NCI-H446 treated with DMSO at 0.1 percent for 48 hours (cell line): Measurements from ENCODE around the gene HNRNPH3.
"Not testable (repeated sequence)": the region's sequence is repeated elsewhere in the genome, so short reads cannot be mapped to it uniquely, and the experiment has no call there.

Source experiments
- DNase-seq: peaks from one replicate; lab custom pipeline; 2025; lab: John Stamatoyannopoulos, UW

Gene HNRNPH3, protein sequence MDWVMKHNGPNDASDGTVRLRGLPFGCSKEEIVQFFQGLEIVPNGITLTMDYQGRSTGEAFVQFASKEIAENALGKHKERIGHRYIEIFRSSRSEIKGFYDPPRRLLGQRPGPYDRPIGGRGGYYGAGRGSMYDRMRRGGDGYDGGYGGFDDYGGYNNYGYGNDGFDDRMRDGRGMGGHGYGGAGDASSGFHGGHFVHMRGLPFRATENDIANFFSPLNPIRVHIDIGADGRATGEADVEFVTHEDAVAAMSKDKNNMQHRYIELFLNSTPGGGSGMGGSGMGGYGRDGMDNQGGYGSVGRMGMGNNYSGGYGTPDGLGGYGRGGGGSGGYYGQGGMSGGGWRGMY

DNA sequence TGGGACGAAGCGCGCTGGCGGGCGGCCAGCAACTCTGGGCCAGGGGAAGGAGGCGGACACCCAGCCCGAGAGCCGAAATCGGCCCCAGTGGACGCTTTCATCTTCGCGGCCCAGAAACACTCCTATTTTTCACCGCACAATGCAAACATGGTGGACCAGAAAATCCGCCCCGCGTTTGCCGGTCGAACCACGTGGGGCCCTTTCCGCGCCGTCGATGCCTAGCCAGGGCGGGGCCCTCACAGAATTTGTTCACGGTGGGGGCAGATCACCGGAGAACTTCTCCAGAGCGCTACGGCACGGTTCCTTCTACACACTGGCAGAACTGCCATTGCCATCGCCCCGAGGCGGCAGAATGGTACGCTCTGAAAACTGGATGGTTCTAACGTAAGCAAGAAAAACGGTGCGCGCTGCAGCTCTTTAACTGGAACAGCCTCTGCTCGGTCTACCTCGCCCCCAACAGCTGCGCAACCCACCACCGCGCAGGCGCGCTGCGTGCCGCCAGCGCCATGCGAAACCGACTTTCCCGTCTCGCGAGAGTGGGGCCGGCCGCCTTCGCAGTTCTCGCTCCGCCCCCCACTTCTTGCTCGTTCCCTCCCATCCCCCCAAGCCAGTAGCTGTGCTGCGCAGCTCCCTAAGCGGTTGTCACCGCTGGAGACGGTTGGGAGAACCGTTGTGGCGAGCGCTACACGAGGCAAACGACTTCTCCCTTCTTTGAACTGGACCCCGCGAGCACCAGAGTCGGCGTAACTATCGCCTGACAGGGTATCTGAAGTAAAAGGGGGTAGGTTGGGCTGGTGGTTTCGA is at the start of gene HNRNPH3:
Gene HNRNPH3, plus strand, starts transcription at position 610 of the 804 bp plus-strand sequence. CDS start 5,158 bp downstream, outside the sequence.
- DNase-seq = peak; percentile 85

DNA sequence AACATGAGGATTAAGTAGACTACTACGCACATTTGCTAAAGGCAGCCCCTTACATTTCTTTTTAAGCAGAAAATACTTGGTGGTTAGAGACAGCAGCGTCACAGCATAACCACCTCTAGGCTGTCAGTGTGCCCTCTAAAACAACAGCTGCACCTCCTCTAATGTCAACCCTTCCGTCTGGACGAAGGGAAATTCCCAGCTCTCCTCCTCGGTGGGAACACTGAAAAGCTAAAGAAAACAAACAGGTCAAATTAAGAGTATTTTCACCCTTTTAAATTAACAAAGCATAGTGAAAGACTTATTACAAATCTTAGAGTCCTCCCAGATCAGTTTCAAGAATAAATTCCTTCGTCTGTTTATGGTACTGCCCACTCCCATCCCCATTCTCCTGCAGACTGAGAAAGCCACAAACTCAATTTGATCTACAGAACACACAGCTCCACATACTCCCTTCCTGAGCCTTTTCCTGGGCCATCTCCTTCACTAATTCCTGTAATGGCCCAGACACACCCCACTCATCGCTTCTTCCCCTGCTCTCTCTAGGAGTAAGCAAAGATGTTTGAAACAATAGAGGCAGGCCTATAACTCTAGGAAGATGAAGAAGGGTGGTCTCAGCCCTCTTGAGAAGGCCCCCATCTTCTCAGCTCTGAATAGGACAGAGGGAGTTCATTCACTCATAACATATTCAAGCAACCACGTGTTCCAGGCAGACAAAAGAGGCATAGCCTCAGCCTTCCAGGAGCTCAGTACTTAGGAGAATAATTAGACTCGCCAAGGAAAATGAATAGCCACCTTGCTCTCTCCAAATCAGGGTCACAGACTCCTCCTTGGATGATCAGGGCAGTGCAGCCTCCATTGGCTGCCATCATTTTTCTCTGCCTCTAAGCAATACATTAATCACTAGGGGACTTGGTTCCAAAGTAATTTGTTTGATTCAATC is 47.5 kb upstream of the HNRNPH3 start:
- no peak for DNase-seq

DNA sequence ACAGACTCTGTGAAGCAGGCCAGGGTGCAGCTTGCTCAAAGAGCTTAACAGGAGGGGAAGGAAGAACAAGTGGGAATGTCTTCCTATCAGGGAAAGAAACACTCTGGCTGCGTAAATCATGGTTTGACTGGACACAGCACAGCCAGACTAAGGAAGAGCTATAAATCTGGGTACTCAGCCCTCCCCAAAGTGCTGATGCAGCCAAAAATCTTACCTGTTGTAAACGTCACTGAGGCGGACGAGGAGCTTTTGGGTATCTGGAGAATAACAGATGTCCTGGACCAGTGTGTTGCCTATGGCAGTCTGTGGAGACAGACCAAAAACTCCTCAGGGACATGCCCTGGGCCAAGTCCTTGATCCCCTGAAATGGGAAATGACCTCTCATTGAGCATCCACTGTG is 43.1 kb upstream of the HNRNPH3 start:
- DNase-seq = no peak

DNA sequence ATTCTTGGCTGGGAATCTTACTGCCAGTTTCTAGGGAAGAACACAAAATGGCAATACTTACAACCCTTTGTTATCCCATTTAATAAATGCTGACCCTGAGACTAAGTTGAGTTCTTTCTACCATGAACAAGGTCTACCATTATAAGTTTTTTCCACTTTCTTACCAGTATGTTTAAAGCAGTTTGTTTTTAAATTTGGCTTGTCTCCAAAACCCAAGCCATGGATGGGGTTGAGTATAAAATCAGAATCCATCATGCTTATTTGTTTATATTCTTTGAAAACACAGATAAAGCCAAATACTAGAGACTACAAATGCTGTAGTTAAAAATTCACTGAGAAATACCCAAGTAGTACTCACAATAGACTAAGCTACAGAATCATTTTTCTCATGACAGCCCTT is 41.1 kb upstream of the HNRNPH3 start:
- DNase-seq = no peak

DNA sequence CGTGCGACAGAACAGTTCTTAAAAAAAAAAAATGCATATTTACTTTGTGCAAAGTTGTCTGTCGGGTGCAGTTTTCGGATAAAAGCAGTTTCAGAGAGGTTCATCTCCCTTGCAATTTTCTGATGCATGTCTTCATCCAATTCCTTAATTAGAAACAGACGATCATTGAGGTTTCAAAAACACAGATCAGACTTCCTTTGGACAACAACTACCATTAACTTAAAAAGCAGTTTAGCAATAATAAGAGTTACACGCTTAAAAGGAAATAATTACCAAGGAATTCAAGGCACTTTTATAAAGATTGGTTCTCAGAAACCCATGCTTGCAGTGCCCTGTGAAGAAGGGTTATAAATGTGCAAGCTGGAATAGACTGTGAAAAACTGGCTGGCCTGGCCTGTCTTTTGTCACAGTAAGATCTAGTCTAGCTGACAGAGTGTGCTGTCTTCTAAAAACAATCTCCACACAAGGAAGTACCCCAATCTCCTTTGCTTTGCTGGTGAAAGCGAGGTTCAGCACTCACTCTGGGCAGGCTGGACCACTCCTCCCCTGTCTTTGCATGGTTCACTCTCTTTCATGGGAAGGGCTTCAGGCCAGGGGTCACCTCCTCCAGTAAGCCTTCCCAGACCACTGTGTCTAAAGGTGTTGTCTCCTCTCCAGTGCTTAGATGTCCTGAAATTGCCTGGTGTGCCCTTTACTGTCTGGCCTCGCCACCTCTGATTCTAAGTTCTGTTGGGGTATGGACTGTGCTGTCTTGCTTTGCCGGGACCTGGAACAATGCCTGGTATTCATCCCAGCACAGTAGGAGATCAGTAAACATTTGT is 34.8 kb upstream of the HNRNPH3 start:
- DNase-seq = no peak

DNA sequence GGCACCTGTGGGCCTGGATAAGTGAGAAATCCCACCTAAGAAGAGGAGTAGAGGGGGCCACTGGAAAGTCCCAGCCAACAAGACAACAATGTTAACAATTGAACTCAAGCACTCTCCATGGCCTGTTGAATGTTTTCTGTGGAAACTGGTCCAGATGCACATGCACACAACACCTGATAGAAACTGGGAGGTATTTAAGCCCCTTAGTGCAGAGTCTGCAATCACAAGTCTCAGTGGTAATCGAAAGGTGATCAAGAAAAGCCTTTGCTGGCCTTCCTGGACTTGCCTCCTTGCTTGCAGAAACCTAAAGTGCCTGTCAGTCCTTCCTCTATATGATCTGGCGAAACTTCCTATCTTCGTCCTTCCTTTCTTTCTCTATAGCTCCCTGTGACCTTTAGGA is 30.6 kb upstream of the HNRNPH3 start:
- no peak for DNase-seq

DNA sequence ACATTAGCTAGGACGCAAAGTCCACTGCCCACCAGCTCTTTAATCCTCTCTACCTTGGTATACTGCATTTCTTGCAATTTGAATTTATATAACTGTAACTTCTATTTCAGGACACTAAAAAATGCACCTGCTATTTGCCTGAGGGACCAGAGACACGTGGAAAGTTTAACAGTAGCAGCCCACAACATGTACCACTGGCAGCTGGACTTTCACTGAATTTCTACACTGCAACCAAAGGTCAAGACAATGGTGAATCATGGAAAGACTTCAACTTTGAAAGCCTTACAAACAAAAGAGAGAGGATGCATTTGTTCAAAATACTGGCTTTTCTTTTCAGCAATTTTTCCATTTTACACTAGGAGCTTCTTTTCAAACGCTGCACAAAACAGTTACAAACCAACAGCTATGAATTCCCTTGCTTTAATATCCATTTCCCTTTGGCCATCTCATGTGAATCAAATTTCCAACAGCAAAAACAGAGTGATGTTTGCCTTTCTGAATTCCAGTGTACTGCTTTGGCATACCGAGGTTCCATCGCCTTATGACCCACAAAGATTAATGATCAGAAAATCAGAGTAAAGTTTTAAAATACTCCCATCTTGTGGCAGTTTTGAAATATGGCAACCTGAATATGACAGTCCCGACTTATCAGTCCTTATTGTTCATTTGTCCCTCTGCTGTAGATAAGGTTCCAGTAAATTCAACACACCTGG is 29.9 kb upstream of the HNRNPH3 start:
- no peak for DNase-seq

DNA sequence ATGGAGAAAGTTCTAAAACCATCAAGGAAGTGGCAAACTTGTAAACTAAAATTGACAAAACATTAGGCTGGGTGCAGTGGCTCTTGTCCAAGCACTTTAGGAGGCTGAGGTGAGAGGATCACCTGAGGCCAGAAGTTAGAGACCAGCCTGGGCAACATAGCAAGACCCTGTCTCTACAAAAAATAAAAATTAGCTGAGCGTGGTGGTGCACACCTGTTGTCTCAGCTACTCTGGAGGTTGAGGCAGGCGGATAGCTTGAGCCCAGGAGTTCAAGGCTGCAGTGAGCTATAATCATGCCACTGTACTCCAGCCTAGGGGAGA is 29.4 kb upstream of the HNRNPH3 start:
- no peak for DNase-seq

DNA sequence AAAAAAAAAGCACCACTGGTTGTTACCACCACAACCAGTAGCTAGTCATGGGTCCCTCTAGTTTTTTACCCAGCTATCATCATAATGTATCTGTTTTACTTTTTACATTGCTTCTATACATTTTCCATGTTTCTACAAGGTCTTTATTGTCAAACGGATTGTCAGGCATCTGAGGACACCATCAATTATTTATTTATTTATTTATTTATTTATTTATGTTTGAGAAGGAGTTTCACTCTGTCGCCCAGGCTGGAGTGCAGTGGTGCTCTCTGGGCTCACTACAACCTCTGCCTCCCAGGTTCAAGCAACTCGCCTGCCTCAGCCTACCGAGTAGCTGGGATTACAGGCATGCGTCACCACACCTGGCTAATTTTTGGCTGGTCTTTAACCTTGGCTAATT is 29.0 kb upstream of the HNRNPH3 start:
- DNase-seq = no peak

DNA sequence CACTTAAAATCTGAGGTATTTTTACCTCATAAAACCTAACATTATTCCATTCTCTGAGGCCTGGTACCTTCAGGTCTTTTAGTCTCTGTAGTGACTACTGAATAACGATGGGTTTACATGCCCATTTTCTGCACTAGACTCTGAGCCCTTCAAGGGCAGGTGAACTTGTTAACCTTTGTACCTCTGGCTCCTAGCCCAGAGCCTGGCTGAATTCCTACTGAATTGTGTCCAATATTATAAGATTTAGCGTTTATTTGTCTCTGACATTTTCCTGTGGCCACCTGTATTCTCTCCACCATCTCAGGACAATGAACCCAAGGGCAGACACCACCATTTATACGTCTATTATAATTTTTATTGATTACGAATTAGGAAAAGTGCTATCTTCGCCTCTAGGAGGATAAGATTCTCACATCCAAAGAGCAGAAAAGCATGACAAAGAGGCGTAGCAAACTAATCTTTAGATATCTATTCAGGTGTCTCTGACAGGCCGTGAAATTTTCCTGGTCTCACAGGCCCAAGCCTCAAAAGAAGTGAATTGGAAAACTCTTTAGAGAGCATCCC is 27.9 kb upstream of the HNRNPH3 start:
- no peak for DNase-seq

DNA sequence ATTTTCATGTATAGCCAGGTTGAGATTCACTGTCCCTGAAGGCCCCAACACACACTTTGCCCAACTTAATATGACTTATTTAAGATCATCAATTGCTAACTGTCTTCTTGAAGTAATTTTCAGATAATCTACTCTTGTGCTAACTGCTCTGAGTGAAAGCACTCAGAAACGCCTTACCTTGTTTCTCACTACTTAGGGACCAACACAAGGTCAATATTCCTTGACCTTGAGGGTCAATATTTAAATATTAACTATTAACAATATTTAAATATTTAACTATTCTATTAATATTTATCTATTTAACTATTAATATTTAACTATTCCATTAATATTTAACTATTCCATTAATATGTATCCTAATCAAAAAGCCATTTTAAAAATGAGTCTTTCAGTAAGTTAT is 26.0 kb upstream of the HNRNPH3 start:
- no peak for DNase-seq

DNA sequence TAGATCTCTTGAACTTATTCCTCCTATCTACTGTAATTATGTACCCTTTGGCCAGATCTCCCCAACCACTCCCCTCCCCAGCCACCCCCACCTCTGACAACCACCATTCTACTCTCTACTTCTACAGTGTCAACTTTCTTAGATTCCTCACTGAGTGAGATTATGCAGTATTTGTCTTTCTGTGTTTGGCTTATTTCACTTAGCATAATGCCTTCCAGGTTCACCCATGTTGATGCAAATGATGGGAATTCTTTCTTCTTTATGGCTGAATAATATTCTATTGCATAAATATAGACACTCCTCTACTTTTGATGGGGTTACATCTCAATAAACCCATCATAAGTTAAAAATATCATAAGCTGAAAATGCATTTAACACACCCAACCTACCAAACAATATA is 21.3 kb upstream of the HNRNPH3 start:
- DNase-seq = no peak

DNA sequence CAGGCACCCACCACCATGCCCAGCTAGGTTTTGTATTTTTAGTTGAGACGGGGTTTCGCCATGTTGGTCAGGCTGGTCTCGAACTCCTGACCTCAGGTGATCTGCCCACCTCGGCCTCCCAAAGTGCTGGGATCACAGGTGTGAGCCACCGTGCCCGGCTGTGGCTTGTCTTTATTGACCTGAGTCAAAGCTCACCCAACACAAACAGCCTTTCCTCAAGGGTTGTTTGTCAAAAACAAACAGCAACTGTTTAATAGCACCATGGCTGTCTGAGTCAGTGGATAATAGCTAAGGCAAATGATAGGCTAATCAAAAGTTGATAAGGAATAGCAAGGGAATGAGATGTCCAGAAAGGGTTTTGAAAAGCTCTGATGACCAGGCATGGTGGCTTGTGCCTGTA is 16.9 kb upstream of the HNRNPH3 start:
- not testable (repeated sequence) for DNase-seq

DNA sequence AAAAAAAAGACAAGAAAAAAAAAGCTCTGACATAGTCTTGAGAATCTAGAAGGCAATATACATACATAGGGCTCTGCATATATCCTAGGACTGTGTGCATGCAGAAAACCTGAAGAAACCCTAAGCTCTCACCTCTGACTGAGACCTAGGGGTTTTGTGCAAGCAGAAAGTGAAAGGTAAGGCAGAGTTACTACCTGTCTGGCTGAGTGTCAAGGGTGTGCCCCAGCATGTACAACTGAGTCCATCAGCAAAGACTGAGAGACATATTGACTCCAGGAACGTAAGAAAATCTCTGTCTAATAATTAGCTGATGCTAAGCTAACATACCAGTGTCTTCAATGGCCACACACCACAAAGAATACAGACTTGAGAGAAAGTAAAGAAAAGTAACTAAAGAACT is 16.3 kb upstream of the HNRNPH3 start:
- no peak for DNase-seq

DNA sequence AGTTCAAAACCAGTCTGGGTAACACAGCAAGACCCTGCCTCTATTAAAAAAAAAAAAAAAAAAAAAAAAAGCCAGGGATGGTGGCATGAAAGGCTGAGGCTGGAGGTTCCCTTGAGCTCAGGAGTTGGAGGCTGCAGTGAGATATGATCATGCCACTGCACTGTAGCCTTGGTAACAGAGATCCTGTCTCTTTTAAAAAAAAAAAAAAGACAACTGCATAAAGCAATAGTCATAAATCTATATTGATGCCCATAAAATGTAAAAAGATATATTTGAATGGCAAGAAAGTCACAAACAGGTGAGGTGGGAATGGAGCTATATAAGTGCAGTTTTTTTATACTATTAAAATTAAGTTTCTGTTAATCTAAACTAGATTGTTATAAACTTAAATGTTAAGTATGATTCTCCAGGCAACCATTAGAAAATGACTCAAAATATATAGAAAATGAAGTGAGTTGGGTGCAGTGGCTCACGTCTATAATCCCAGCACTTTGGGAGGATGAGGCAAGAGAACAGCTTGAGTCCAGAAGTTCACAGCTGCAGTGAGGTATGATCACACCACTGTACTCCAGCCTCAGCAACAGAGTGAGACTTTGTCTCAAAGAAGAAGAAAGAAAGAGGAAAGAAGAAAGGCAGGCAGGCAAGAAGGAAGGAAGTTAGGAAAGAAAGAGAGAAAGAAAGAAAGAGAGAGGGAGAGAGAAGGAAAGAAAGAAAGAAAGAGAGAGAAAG is 13.4 kb upstream of the HNRNPH3 start:
- no peak for DNase-seq

DNA sequence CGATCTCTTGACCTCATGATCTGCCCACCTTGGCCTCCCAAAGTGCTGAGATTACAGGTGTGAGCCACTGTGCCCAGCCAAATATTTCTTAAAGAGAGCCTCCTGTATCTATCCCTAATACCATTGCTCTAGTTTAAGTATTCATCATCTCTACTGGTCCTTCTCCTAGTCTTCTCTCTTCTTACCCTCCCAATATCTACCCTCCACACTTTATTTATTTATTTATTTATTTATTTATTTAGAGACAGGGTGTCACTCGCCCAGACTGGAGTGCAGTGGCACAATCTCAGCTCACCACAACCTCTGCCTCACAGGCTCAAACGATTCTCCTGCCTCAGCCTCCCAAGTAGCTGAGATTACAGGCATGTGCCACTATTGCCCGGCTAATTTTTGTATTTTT is 7.5 kb upstream of the HNRNPH3 start:
- DNase-seq = not testable (repeated sequence)

DNA sequence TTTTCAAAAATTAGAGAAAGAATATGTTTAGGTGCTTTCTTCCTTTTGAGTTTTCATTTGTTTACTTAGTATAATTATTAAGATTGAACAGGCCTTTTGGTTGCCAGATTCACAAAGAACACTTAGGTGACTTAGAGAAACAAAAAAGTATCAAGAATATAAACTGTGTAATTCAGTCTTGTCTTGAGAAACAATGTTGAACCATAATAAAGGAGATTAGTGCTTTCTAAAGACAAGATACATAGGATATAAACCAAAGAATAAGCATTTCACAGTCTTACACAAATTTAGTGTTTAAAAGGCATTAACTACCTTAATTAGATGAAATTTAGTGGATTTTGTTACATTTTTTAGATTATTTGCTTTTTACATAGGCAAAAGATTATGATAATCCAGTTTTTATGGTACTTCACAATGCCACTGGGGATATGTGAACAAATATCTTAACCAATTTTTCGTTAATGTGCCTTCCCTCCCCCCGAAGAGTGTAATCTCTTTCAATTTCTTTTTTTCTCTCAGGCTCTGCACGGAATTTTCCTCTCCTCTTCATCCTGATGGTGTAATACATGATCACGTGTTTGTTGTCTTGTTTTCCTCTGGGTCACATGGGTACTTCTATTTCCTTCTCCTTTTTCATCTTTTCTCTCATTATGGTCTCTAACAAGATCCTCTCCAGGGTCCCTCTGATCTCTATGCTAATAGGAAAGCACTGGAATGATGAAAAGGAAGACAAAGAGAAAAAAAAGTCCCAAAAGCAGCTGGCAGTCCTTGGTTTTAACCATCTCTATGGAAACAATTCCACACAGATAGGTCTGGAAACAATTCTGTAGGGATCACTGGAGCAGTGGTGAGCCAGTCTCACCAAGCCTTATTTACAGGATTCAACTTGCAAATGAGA is 3.7 kb upstream of the HNRNPH3 start:
- peak; percentile 28 for DNase-seq

DNA sequence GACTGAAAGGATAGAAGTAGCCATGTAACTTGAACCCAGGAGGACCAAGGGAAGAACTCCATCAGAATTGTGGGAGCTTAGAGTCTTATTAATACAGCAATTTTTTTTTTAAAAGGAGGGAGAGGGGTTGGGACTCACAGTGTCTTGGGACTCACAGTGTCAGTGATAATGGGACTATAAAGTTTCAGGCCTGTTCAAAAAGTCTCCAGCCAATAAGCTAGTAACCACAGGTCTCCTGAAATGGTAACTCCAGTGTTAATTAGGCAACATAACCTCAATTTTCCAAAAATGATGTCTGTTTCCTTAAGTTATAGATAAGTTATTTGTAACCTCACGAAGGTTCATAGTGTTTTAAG is 2.4 kb upstream of the HNRNPH3 start:
- no peak for DNase-seq

DNA sequence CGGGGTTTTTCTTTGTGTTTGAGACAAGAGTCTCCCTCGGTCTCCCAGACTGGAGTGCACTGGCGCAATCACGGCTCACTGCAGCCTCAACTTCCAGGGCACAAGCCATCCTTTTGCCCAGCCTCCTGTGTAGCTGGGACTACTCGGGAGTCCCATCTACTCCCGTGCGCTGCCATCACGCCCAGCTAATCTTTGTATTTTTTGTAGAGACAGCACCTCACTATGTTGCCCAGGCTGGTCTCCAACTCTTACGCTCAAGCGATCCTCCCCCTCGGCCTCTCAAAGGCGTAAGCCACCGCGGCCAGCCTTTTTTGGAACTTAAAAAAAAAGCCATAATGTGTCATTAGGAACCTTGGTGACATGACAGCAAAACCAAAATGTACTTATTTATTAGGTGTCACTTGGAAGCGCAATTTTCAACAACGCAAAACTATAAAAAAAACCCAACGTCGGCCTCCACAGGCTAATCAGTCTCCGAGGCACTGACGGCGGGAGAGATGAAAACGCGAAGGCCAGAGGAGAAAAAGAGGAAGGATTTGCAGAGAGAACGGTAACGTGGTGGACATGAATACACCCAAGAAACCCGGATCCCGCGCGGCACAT is 911 bp upstream of the HNRNPH3 start:
- no peak for DNase-seq
